Neural crest cell (in vitro differentiated cells): ENCODE results near the gene MAPK11. TPM values are rescaled to one million over a fixed set of nuclear protein-coding genes. Genes with fewer than 3 reads are reported as not detected.

Source experiments
- DNase-seq: peaks from one replicate; pipeline ENCODE4 v3.0.0; 2021; ENCODE audit warnings: low read depth, mixed read lengths, low spot score
- H3K27ac Mint-ChIP-seq: one replicate; pipeline ENCODE4 v1.8.0; 2021; ENCODE audit warnings: mild to moderate bottlenecking, mixed read lengths; ENCODE audit not compliant: unreplicated experiment
- H3K27me3 Mint-ChIP-seq: 2 replicates; pipeline ENCODE4 v1.8.0; 2021; ENCODE audit warnings: low read depth, mild to moderate bottlenecking, mixed read lengths
- H3K36me3 Mint-ChIP-seq: 2 replicates; pipeline ENCODE4 v1.8.0; 2021; ENCODE audit warnings: low read depth, mild to moderate bottlenecking, mixed read lengths
- H3K4me1 Mint-ChIP-seq: 2 replicates; pipeline ENCODE4 v1.8.0; 2021; ENCODE audit warnings: mixed read lengths
- H3K4me3 Mint-ChIP-seq: one replicate; pipeline ENCODE4 v1.8.0; 2021; ENCODE audit warnings: mild to moderate bottlenecking, mixed read lengths
- H3K9me3 Mint-ChIP-seq: 2 replicates; pipeline ENCODE4 v1.8.0; 2021; ENCODE audit warnings: mixed read lengths
- CTCF ChIP-seq: fragments of 200-600 bp; sonication (generic); conservative IDR thresholded peaks from 2 replicates; pipeline ENCODE4 v1.5.0; 2021; ENCODE audit warnings: antibody characterized with exemption, mild to moderate bottlenecking
- total RNA-seq: library from RNA; stranded (reverse); gene quantifications from 2 replicates; pipeline ENCODE4 v1.2.1, GENCODE V29; 2021

MAPK11 gene
- total RNA-seq, 1 donor from 2014 or later, result 16.3 TPM

- H3K27ac Mint-ChIP-seq, result no peak overlapping the region
- no peaks in the 10 kb centered on the region for H3K36me3 Mint-ChIP-seq
- H3K4me3 Mint-ChIP-seq, result no peak overlapping the region
- no peak for DNase-seq
- H3K9me3 Mint-ChIP-seq, result no peaks in the 10 kb centered on the region
- H3K4me1 Mint-ChIP-seq, result no peaks in the 10 kb centered on the region
- no peak for TF ChIP-seq CTCF
- H3K27me3 Mint-ChIP-seq, result no peaks in the 10 kb centered on the region
These were observed 14.3 kb upstream of the MAPK11 start for GRCh38 chr22:50284479-50284878.

- no peaks in the 10 kb centered on the region for H3K9me3 Mint-ChIP-seq
- no peaks in the 10 kb centered on the region for H3K27me3 Mint-ChIP-seq
- no peaks in the 10 kb centered on the region for H3K36me3 Mint-ChIP-seq
- H3K27ac Mint-ChIP-seq, result no peak overlapping the region
- no peaks in the 10 kb centered on the region for H3K4me1 Mint-ChIP-seq
- H3K4me3 Mint-ChIP-seq, result no peak overlapping the region
- DNase-seq, result no peak
- no peak for TF ChIP-seq CTCF
These were observed 13.6 kb upstream of the MAPK11 start for GRCh38 chr22:50283821-50284220.

GRCh38 chr22:50282361-50283155 is 12.4 kb upstream of the MAPK11 start:
- DNase-seq, result no peak
- H3K9me3 Mint-ChIP-seq, result no peaks in the 10 kb centered on the region
- H3K27ac Mint-ChIP-seq, result no peak overlapping the region
- no peaks in the 10 kb centered on the region for H3K36me3 Mint-ChIP-seq
- no peaks in the 10 kb centered on the region for H3K4me1 Mint-ChIP-seq
- TF ChIP-seq CTCF, result no peak
- H3K4me3 Mint-ChIP-seq, result no peak overlapping the region
- no peaks in the 10 kb centered on the region for H3K27me3 Mint-ChIP-seq

GRCh38 chr22:50281957-50282356 is 11.8 kb upstream of the MAPK11 start:
- H3K4me3 Mint-ChIP-seq, result no peak overlapping the region
- no peaks in the 10 kb centered on the region for H3K36me3 Mint-ChIP-seq
- H3K4me1 Mint-ChIP-seq, result no peaks in the 10 kb centered on the region
- no peaks in the 10 kb centered on the region for H3K9me3 Mint-ChIP-seq
- no peak for TF ChIP-seq CTCF
- H3K27me3 Mint-ChIP-seq, result no peaks in the 10 kb centered on the region
- H3K27ac Mint-ChIP-seq, result no peak overlapping the region
- DNase-seq, result no peak

- no peak overlapping the region for H3K27ac Mint-ChIP-seq
- H3K36me3 Mint-ChIP-seq, result peaks cover 3% of the 10 kb centered on the region
- DNase-seq, result no peak
- H3K9me3 Mint-ChIP-seq, result no peaks in the 10 kb centered on the region
- H3K27me3 Mint-ChIP-seq, result no peaks in the 10 kb centered on the region
- TF ChIP-seq CTCF, result no peak
- H3K4me1 Mint-ChIP-seq, result no peaks in the 10 kb centered on the region
- no peak overlapping the region for H3K4me3 Mint-ChIP-seq
These were observed 11.2 kb upstream of the MAPK11 start for GRCh38 chr22:50281384-50281760.
